Activated naive CD4-positive, alpha-beta T cell treated with anti-CD3 and anti-CD28 coated beads, Interleukin-2, amount 10 ng/mL, durations not matched to agents 7 days and 5 days (primary cell): Measurements from ENCODE around the gene ROPN1L.

Experiments used
- CTCF ChIA-PET: fragments of 350-600 bp; sonication (Branson Sonifier 250); formaldehyde crosslinking; loops from one replicate; lab custom pipeline; 2021; ENCODE audit warnings: antibody characterized with exemption; lab: Charles Lee
- DNase-seq: peaks from one replicate; pipeline ENCODE4 v3.0.0-alpha.2; 2020
- H3K27ac Mint-ChIP-seq: one replicate; pipeline ENCODE4 v1.8.0; 2021; ENCODE audit warnings: mild to moderate bottlenecking, moderate library complexity, mixed read lengths
- H3K27me3 Mint-ChIP-seq: one replicate; pipeline ENCODE4 v1.8.0; 2021; ENCODE audit warnings: mild to moderate bottlenecking, mixed read lengths
- H3K36me3 Mint-ChIP-seq: one replicate; pipeline ENCODE4 v1.8.0; 2021; ENCODE audit warnings: mixed read lengths
- H3K4me1 Mint-ChIP-seq: one replicate; pipeline ENCODE4 v1.8.0; 2021; ENCODE audit warnings: mixed read lengths
- H3K4me3 Mint-ChIP-seq: one replicate; pipeline ENCODE4 v1.8.0; 2021; ENCODE audit warnings: mild to moderate bottlenecking, moderate library complexity, mixed read lengths
- H3K9me3 Mint-ChIP-seq: one replicate; pipeline ENCODE4 v1.8.0; 2021; ENCODE audit warnings: mixed read lengths

The ROPN1L gene

GRCh38 chr5:10440367-10440990 lies 1.2 kb upstream of the ROPN1L start:
- DNase-seq: no peak
- Mint-ChIP-seq H3K9me3 (peaks cover 9% of the 10 kb centered on the region), H3K27me3 (peaks cover 9% of the 10 kb centered on the region), H3K4me3 (peak overlapping the region; percentile 82), H3K27ac (no peak overlapping the region), H3K36me3 (peaks cover 30% of the 10 kb centered on the region), H3K4me1 (peaks cover 39% of the 10 kb centered on the region)
- CTCF ChIA-PET: no interaction called here

- CTCF ChIA-PET: interaction anchor here (0.6 to 0.8 kb wide), 2 partner anchors 158 to 185 kb away, joined by 3 to 4 read pairs; no protein-coding TSS in a partner anchor
- Mint-ChIP-seq H3K36me3 (peaks cover 34% of the 10 kb centered on the region), H3K27me3 (peaks cover 13% of the 10 kb centered on the region), H3K4me1 (peaks cover 54% of the 10 kb centered on the region), H3K4me3 (peak overlapping the region; percentile 82), H3K9me3 (peaks cover 16% of the 10 kb centered on the region), H3K27ac (peak overlapping the region; percentile 13)
- no peak for DNase-seq
These were observed 335 bp downstream of the ROPN1L start for GRCh38 chr5:10441992-10442435.

DNA sequence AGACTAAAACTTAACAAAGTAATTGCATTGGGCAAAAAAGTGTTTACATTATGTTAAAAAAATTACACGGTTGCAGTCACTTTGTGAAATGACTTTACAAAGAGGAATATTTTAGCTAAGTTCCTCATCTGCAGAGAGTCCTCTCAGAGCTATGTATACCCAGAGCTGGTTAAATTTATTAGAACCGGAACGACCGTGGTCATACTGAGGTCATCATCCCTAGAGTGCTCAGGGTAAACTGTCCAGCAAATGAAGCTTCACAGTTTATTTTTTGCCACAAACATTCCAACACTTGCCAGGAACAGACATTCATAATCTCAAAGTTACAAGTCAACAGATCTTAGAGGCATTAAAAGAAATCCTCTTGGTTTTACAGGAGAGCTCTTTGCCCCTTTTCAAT lies 897 bp downstream of the ROPN1L start:
- peaks cover 58% of the 10 kb centered on the region for H3K4me1 Mint-ChIP-seq
- DNase-seq: no peak
- H3K27me3 Mint-ChIP-seq: peaks cover 13% of the 10 kb centered on the region
- H3K9me3 Mint-ChIP-seq: peaks cover 16% of the 10 kb centered on the region
- H3K4me3 Mint-ChIP-seq: peak overlapping the region; percentile 82
- peaks cover 36% of the 10 kb centered on the region for H3K36me3 Mint-ChIP-seq
- CTCF ChIA-PET: interaction anchor here (0.6 to 1.7 kb wide), 3 partner anchors 10 to 185 kb away, joined by 3 to 5 read pairs (median 4); no protein-coding TSS in a partner anchor
- no peak overlapping the region for H3K27ac Mint-ChIP-seq

DNA sequence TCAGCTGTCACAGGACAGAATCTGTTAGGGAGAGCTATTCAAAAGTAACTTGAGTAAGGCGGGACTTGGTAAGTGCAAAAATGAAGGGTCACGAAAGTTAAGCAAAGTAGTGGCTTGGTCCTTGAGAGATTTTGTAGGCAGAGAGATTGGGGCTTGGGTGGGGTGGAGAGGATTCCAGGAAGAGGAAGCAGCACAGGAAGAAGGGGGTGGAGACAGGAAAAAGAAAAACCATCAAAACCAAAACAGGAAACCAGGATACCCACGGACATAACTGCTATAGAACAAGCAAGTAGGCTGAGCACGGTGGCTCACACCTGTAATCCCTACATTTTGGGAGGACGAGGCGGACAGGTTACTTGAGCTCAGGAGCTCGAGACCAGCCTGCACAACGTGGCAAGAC lies 3.7 kb downstream of the ROPN1L start:
- Mint-ChIP-seq H3K27ac (peak overlapping the region; percentile 58), H3K4me3 (peak overlapping the region; percentile 16), H3K36me3 (peaks cover 34% of the 10 kb centered on the region), H3K27me3 (peaks cover 13% of the 10 kb centered on the region), H3K9me3 (peaks cover 16% of the 10 kb centered on the region), H3K4me1 (peaks cover 63% of the 10 kb centered on the region)
- DNase-seq: peak; percentile 43
- CTCF ChIA-PET: interaction anchor here (1.7 kb wide), 2 partner anchors 161 to 182 kb away, joined by 4 to 10 read pairs; no protein-coding TSS in a partner anchor

- Mint-ChIP-seq H3K36me3 (peaks cover 34% of the 10 kb centered on the region), H3K4me1 (peaks cover 62% of the 10 kb centered on the region), H3K27me3 (peaks cover 18% of the 10 kb centered on the region), H3K9me3 (peaks cover 16% of the 10 kb centered on the region), H3K4me3 (no peak overlapping the region), H3K27ac (no peak overlapping the region)
- CTCF ChIA-PET: interaction anchor here (1.0 to 1.7 kb wide), 3 partner anchors 162 to 244 kb away, joined by 3 to 10 read pairs (median 4); no protein-coding TSS in a partner anchor
- no peak for DNase-seq
These were observed 4.8 kb downstream of the ROPN1L start for GRCh38 chr5:10446490-10446889.

DNA sequence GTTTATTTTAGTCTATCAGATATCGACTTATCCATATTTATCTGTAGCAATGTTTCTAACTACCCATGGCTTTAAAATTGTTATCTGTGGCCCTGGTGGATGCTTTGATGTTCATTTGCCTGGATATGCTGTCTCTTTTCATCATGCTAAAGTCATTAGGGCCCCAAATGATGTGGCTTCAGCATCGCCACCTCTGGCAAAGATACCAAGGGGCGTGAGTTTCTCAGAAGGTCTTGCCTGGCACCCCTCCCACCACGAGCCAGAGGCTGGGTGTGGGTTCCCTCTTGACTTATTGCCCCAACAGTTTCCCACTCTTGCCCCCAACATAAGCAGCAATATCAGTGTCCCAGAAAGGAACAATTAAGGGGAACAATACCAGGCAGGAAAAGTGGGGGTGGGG lies 5.4 kb downstream of the ROPN1L start:
- H3K27me3 Mint-ChIP-seq: peaks cover 19% of the 10 kb centered on the region
- H3K4me3 Mint-ChIP-seq: no peak overlapping the region
- peaks cover 16% of the 10 kb centered on the region for H3K9me3 Mint-ChIP-seq
- no peak overlapping the region for H3K27ac Mint-ChIP-seq
- H3K36me3 Mint-ChIP-seq: peaks cover 34% of the 10 kb centered on the region
- peaks cover 63% of the 10 kb centered on the region for H3K4me1 Mint-ChIP-seq
- DNase-seq: no peak
- CTCF ChIA-PET: interaction anchor here (1.0 to 1.7 kb wide), 2 partner anchors 180 to 243 kb away, joined by 3 to 10 read pairs; no protein-coding TSS in a partner anchor

DNA sequence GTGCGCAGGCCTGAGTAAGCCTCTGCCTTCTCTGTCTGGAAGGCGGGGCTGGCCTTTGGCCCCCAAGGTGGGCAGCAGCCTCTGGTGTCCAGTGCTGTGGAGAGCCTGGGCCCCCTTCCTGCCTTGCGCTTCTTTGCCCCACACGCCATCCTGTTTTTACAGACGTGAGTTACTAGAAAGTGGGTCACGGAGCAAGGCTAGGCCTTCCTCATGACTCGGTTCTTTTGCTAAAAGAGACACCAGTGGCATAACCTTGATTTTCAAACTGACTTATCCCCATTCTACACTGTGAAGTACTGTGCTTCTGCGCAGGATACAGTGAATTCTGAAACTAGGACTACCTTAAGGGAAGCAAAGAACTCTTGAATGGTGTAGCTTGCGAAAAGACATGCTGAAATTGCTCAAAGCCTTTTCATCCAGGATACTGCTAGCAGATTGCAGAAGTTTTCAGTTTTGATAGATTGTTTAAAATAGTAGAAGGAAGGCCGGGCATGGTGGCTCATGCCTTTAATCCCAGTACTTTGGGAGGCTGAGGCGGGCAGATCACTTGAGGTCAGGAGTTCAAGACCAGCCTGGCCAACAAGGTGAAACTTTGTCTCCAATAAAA lies 7.2 kb downstream of the ROPN1L start:
- H3K36me3 Mint-ChIP-seq: peaks cover 24% of the 10 kb centered on the region
- CTCF ChIA-PET: interaction anchor here (1.1 to 1.6 kb wide), 2 partner anchors 179 to 180 kb away, joined by 3 to 5 read pairs; no protein-coding TSS in a partner anchor
- peaks cover 54% of the 10 kb centered on the region for H3K4me1 Mint-ChIP-seq
- no peak overlapping the region for H3K4me3 Mint-ChIP-seq
- H3K27me3 Mint-ChIP-seq: peaks cover 12% of the 10 kb centered on the region
- no peak for DNase-seq
- H3K9me3 Mint-ChIP-seq: peaks cover 13% of the 10 kb centered on the region
- H3K27ac Mint-ChIP-seq: no peak overlapping the region

GRCh38 chr5:10451137-10451824 lies 9.6 kb downstream of the ROPN1L start:
- Mint-ChIP-seq H3K27me3 (peaks cover 12% of the 10 kb centered on the region), H3K4me1 (peaks cover 36% of the 10 kb centered on the region), H3K4me3 (no peak overlapping the region), H3K27ac (peak overlapping the region; percentile 19), H3K9me3 (no peaks in the 10 kb centered on the region), H3K36me3 (peaks cover 13% of the 10 kb centered on the region)
- no peak for DNase-seq
- CTCF ChIA-PET: interaction anchor here (0.7 to 6.4 kb wide), 9 partner anchors 8 to 243 kb away, joined by 3 to 84 read pairs (median 4); no protein-coding TSS in a partner anchor

GRCh38 chr5:10452768-10453331 lies 11.2 kb downstream of the ROPN1L start:
- no peaks in the 10 kb centered on the region for H3K9me3 Mint-ChIP-seq
- peaks cover 24% of the 10 kb centered on the region for H3K4me1 Mint-ChIP-seq
- peaks cover 5% of the 10 kb centered on the region for H3K36me3 Mint-ChIP-seq
- H3K4me3 Mint-ChIP-seq: no peak overlapping the region
- no peak overlapping the region for H3K27ac Mint-ChIP-seq
- H3K27me3 Mint-ChIP-seq: peaks cover 12% of the 10 kb centered on the region
- CTCF ChIA-PET: interaction anchor here (0.7 to 6.4 kb wide), 16 partner anchors 10 to 535 kb away, joined by 3 to 84 read pairs (median 4); no protein-coding TSS in a partner anchor
- peak; percentile 32 for DNase-seq

DNA sequence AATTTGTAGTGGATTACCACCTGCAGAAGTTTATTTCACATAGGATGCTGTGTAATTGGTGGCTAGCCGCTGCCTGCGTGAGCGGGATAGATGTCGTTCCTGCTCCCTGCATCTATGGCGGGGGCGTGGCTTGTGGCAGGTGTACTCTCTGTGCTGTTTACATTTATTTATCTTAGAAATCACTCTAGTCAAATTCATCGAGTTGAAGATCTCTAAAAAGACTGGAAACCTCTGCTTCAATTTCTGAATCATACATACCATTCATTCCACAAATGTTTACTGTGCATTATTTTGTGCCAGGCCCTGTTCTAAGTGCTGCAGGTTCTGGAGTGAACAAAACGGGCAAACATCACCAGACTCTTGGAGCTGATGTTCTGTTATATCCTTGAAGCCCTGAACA lies 11.9 kb downstream of the ROPN1L start:
- Mint-ChIP-seq H3K36me3 (peaks cover 3% of the 10 kb centered on the region), H3K27me3 (peaks cover 12% of the 10 kb centered on the region), H3K4me3 (no peak overlapping the region), H3K9me3 (no peaks in the 10 kb centered on the region), H3K27ac (no peak overlapping the region), H3K4me1 (peaks cover 19% of the 10 kb centered on the region)
- CTCF ChIA-PET: interaction anchor here (0.7 to 6.4 kb wide), 12 partner anchors 14 to 535 kb away, joined by 3 to 84 read pairs (median 4); no protein-coding TSS in a partner anchor
- no peak for DNase-seq

- DNase-seq: no peak
- CTCF ChIA-PET: interaction anchor here (0.8 to 6.4 kb wide), 7 partner anchors 35 to 247 kb away, joined by 3 to 84 read pairs (median 4); no protein-coding TSS in a partner anchor
- Mint-ChIP-seq H3K27me3 (peaks cover 12% of the 10 kb centered on the region), H3K9me3 (no peaks in the 10 kb centered on the region), H3K36me3 (peaks cover 2% of the 10 kb centered on the region), H3K4me3 (no peak overlapping the region), H3K4me1 (peaks cover 18% of the 10 kb centered on the region), H3K27ac (no peak overlapping the region)
These were observed 13.1 kb downstream of the ROPN1L start for GRCh38 chr5:10454591-10455276.

- CTCF ChIA-PET: interaction anchor here (0.6 to 6.4 kb wide), 6 partner anchors 35 to 1277 kb away, joined by 3 to 84 read pairs (median 3); no protein-coding TSS in a partner anchor
- no peak for DNase-seq
- H3K36me3 Mint-ChIP-seq: no peaks in the 10 kb centered on the region
- no peak overlapping the region for H3K4me3 Mint-ChIP-seq
- H3K27me3 Mint-ChIP-seq: peaks cover 13% of the 10 kb centered on the region
- no peak overlapping the region for H3K27ac Mint-ChIP-seq
- H3K4me1 Mint-ChIP-seq: peaks cover 17% of the 10 kb centered on the region
- no peaks in the 10 kb centered on the region for H3K9me3 Mint-ChIP-seq
These were observed 13.6 kb downstream of the ROPN1L start for GRCh38 chr5:10455277-10455670.
